Activated CD4-positive, alpha-beta memory T cell treated with anti-CD3 and anti-CD28 coated beads, Interleukin-2, amount 10 ng/mL, durations not matched to agents 7 days and 5 days (primary cell): ENCODE results near the gene TGFB1. TPM values are rescaled to one million over a fixed set of nuclear protein-coding genes. Genes with fewer than 3 reads are reported as not detected.
"Not testable (repeated sequence)": the region's sequence is repeated elsewhere in the genome, so short reads cannot be mapped to it uniquely, and the experiment has no call there.

Source experiments
- CTCF ChIA-PET: fragments of 350-600 bp; sonication (Branson Sonifier 250); formaldehyde crosslinking; loops from one replicate; lab custom pipeline; 2021; ENCODE audit warnings: antibody characterized with exemption, inconsistent platforms; lab: Charles Lee
- POLR2A ChIA-PET: fragments of 350-600 bp; sonication (Branson Sonifier 250); formaldehyde crosslinking; loops from one replicate; lab custom pipeline; 2021; ENCODE audit warnings: antibody characterized with exemption; lab: Charles Lee
- DNase-seq: peaks from one replicate; pipeline ENCODE4 v3.0.0-alpha.2; 2020
- H3K27ac Mint-ChIP-seq: one replicate; pipeline ENCODE4 v1.8.0; 2021; ENCODE audit warnings: mild to moderate bottlenecking, mixed read lengths
- H3K27me3 Mint-ChIP-seq: one replicate; pipeline ENCODE4 v1.8.0; 2021; ENCODE audit warnings: mixed read lengths
- H3K36me3 Mint-ChIP-seq: one replicate; pipeline ENCODE4 v1.8.0; 2021; ENCODE audit warnings: low read depth, mixed read lengths
- H3K4me1 Mint-ChIP-seq: one replicate; pipeline ENCODE4 v1.8.0; 2021; ENCODE audit warnings: mixed read lengths
- H3K4me3 Mint-ChIP-seq: one replicate; pipeline ENCODE4 v1.8.0; 2021; ENCODE audit warnings: mild to moderate bottlenecking, mixed read lengths
- H3K9me3 Mint-ChIP-seq: one replicate; pipeline ENCODE4 v1.8.0; 2021; ENCODE audit warnings: mixed read lengths
- total RNA-seq, 2 experiments: library from RNA; stranded (reverse); gene quantifications; one replicate each; pipeline ENCODE4 v1.2.3, GENCODE V29; 2021

The TGFB1 gene
- total RNA-seq, 2 experiments from 2014 or later: 236 to 247 TPM

- no peaks in the 10 kb centered on the region for H3K9me3 Mint-ChIP-seq
- H3K4me1 Mint-ChIP-seq: no peaks in the 10 kb centered on the region
Observed at GRCh38 chr19:41384351-41384750, 30.6 kb upstream of the TGFB1 start.

DNA sequence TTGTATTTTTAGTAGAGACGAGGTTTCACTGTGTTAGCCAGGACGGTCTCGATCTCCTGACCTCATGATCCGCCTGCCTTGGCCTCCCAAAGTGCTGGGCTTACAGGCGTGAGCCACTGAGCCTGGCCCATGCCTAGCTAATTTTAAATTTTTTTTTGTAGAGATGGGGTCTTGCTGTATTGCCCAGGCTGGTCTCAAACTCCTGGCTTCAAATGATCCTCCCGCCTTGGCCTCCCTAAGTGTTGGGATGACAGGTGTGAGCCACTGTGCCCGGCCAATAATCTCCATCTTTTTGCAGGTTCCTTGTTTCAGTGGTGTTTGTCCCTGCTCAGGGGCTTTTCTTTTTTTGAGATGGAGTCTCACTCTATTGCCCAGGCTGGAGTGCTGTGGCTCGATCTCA, 27.8 kb upstream of the TGFB1 start:
- not testable (repeated sequence) for H3K27me3 Mint-ChIP-seq, H3K4me3 Mint-ChIP-seq

More at GRCh38 chr19:41384351-41384750, 30.6 kb upstream of the TGFB1 start:
- POLR2A ChIA-PET: interaction anchor here (1.2 kb wide), 1 partner anchor 120 kb away, joined by 3 read pairs; no protein-coding TSS in a partner anchor
- H3K27me3 Mint-ChIP-seq: no peaks in the 10 kb centered on the region
- CTCF ChIA-PET: interaction anchor here (1.5 kb wide), 1 partner anchor 19 kb away, joined by 7 read pairs; no protein-coding TSS in a partner anchor
- no peak overlapping the region for H3K4me3 Mint-ChIP-seq
- no peak overlapping the region for H3K27ac Mint-ChIP-seq
- peaks cover 3% of the 10 kb centered on the region for H3K36me3 Mint-ChIP-seq
- no peak for DNase-seq

DNA sequence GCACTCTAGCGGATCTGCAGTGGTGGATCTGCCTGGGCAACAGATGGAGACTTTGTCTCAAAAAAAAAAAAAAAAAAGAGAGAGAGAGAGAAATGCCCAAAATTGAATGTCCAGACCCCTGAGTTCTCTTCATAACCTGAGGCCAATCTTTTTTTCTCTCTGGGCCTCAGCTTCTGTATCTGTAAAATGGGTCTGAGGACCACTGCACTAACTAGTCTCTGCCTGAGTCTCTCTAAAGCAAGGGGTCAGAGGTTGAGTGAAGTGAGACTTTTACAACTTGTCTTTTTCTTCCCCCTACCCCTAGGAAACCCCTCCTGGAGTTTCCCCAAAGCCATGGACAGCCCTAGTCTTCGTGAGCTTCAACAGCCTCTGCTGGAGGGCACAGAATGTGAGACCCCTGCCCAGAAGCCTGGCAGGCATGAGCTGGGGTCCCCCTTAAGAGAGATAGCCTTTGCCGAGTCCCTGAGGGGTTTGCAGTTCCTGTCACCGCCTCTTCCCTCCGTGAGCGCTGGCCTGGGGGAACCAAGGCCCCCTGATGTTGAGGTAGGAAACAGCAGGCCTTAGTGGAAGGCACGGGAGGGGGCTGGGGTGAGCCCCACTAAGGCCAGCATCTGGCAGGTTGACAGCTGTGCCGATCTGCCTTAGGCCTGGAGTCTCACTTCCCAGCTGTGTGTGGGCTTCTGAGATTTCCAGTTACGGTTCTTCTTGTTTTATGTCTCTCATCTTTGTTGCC, 24.4 kb upstream of the TGFB1 start:
- Mint-ChIP-seq H3K27me3 (no peaks in the 10 kb centered on the region), H3K4me1 (peaks cover 14% of the 10 kb centered on the region), H3K27ac (no peak overlapping the region), H3K4me3 (no peak overlapping the region), H3K9me3 (no peaks in the 10 kb centered on the region), H3K36me3 (peaks cover 3% of the 10 kb centered on the region)
- ChIA-PET CTCF (no interaction called here), POLR2A (interaction anchor here (1.7 kb wide), 1 partner anchor 14 kb away, joined by 4 read pairs; the partner anchor contains the start of gene B9D2)
- no peak for DNase-seq

More for the DNA sequence above, 27.8 kb upstream of the TGFB1 start:
- H3K27ac Mint-ChIP-seq, H3K4me1 Mint-ChIP-seq, H3K9me3 Mint-ChIP-seq, DNase-seq, H3K36me3 Mint-ChIP-seq: not testable (repeated sequence)
- CTCF ChIA-PET: interaction anchor here (1.1 kb wide), 2 partner anchors 17 to 18 kb away, joined by 4 to 5 read pairs; partner anchors contain the start of gene B9D2
- POLR2A ChIA-PET: interaction anchor here (1.4 kb wide), 1 partner anchor 17 kb away, joined by 4 read pairs; no protein-coding TSS in a partner anchor

- Mint-ChIP-seq H3K27me3 (no peaks in the 10 kb centered on the region), H3K9me3 (no peaks in the 10 kb centered on the region), H3K4me3 (peak overlapping the region; percentile 62), H3K4me1 (peaks cover 14% of the 10 kb centered on the region), H3K36me3 (no peaks in the 10 kb centered on the region), H3K27ac (no peak overlapping the region)
- no peak for DNase-seq
- CTCF ChIA-PET: interaction anchor here (0.7 kb wide), 1 partner anchor 17 kb away, joined by 3 read pairs; no protein-coding TSS in a partner anchor
- POLR2A ChIA-PET: interaction anchor here (1.7 kb wide), 1 partner anchor 13 kb away, joined by 4 read pairs; the partner anchor contains the start of gene B9D2
Observed at GRCh38 chr19:41376998-41377365, 23.3 kb upstream of the TGFB1 start.

DNA sequence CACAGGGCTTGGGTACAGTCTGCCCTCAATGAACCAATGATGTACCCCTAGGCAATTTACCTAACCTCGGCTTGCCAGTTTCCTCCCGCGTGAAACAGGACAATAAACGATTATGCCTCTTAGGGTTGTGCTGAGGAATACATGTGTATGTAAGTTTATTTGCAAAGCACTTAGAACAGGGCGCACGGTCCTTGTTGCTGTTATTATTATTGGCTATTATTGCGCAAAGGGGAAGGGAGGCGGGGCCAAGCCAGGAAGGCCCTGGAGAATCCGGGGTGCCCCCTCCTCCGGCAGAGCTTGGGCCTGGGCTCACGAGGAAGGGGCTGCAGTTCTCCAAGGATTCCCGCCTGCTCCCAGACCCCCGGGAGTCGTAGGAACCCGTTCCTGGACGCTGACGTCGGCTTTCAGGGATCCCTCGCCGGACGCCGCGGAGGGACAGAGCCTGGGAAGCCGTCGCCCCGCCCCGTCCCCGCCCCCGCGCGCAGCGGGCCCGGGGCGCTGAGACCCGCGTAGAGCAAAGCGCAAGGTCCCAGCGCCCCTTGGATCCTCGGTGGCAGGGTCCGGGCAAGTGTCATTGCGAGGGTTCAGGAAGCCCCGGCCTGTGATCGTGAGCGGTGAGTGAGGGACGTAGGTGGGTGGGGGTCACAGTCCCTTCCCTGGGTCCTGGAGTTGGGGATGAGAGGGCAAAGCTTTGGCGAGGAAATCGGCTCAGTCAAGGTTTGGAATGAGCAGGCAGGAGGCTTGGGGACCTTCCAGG, 22.7 kb upstream of the TGFB1 start, which contains the start of gene TMEM91:
TSS of gene TMEM91 (plus strand) at position 293 of the 757 bp plus-strand sequence. CDS start 1,777 bp downstream, outside the sequence.
- no peaks in the 10 kb centered on the region for H3K9me3 Mint-ChIP-seq
- peaks cover 15% of the 10 kb centered on the region for H3K4me1 Mint-ChIP-seq
- ChIA-PET CTCF (interaction anchor here (0.7 kb wide), 1 partner anchor 18 kb away, joined by 3 read pairs; no protein-coding TSS in a partner anchor), POLR2A (interaction anchor here (1.4 to 1.7 kb wide), 2 partner anchors 13 to 20 kb away, joined by 4 read pairs; partner anchors contain the start of gene B9D2)
- DNase-seq: no peak
- H3K4me3 Mint-ChIP-seq: peak within 1 kb of the TSS; percentile 62
- no peaks in the 10 kb centered on the region for H3K36me3 Mint-ChIP-seq
- no peak within 1 kb of the TSS for H3K27ac Mint-ChIP-seq
- no peaks in the 10 kb centered on the region for H3K27me3 Mint-ChIP-seq

GRCh38 chr19:41373993-41374392, 20.3 kb upstream of the TGFB1 start:
- Mint-ChIP-seq H3K36me3 (no peaks in the 10 kb centered on the region), H3K27ac (no peak overlapping the region), H3K27me3 (no peaks in the 10 kb centered on the region), H3K9me3 (no peaks in the 10 kb centered on the region), H3K4me3 (no peak overlapping the region), H3K4me1 (peaks cover 17% of the 10 kb centered on the region)
- CTCF ChIA-PET: no interaction called here
- POLR2A ChIA-PET: no interaction called here
- DNase-seq: no peak

- DNase-seq: no peak
- Mint-ChIP-seq H3K27me3 (no peaks in the 10 kb centered on the region), H3K27ac (no peak overlapping the region), H3K4me1 (peaks cover 20% of the 10 kb centered on the region), H3K9me3 (no peaks in the 10 kb centered on the region), H3K36me3 (no peaks in the 10 kb centered on the region), H3K4me3 (no peak overlapping the region)
- CTCF ChIA-PET: no interaction called here
- POLR2A ChIA-PET: interaction anchor here (1.3 kb wide), 1 partner anchor 9 kb away, joined by 3 read pairs; the partner anchor contains the start of gene B9D2
Observed at GRCh38 chr19:41372501-41372900, 18.8 kb upstream of the TGFB1 start.

- no peak overlapping the region for H3K27ac Mint-ChIP-seq
- no peaks in the 10 kb centered on the region for H3K36me3 Mint-ChIP-seq
- H3K4me1 Mint-ChIP-seq: peaks cover 18% of the 10 kb centered on the region
- ChIA-PET CTCF (interaction anchor here (0.6 to 0.7 kb wide), 2 partner anchors 19 to 38 kb away, joined by 3 to 4 read pairs; no protein-coding TSS in a partner anchor), POLR2A (interaction anchor here (0.6 kb wide), 1 partner anchor 66 kb away, joined by 3 read pairs; no protein-coding TSS in a partner anchor)
- H3K4me3 Mint-ChIP-seq: no peak overlapping the region
- H3K27me3 Mint-ChIP-seq: no peaks in the 10 kb centered on the region
- DNase-seq: no peak
- no peaks in the 10 kb centered on the region for H3K9me3 Mint-ChIP-seq
Observed at GRCh38 chr19:41371541-41371940, 17.8 kb upstream of the TGFB1 start.

- ChIA-PET CTCF (interaction anchor here (0.6 kb wide), 1 partner anchor 39 kb away, joined by 3 read pairs; no protein-coding TSS in a partner anchor), POLR2A (interaction anchor here (0.6 kb wide), 1 partner anchor 66 kb away, joined by 3 read pairs; no protein-coding TSS in a partner anchor)
- not testable (repeated sequence) for H3K9me3 Mint-ChIP-seq, DNase-seq, H3K27me3 Mint-ChIP-seq, H3K36me3 Mint-ChIP-seq, H3K27ac Mint-ChIP-seq, H3K4me3 Mint-ChIP-seq
- peaks cover 19% of the 10 kb centered on the region for H3K4me1 Mint-ChIP-seq
Observed at GRCh38 chr19:41371119-41371518, 17.4 kb upstream of the TGFB1 start.

DNA sequence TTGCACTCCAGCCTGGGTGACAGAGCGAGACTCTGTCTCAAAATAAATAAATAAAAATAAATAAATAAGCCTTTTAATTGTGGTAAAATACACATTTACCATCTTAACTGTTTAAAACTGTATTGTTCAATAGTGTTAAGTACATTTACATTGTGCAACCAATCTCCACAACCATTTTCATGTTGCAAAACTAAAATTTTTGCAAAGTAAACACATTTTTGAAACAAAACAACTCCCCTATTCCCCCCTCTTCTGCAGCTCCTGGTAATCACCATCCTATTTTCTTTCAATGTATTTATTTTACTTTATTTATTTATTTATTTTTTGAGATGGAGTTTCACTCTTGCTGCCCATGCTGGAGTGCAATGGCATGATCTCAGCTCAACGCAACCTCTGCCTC, 16.0 kb upstream of the TGFB1 start:
- DNase-seq: no peak
- ChIA-PET POLR2A (no interaction called here), CTCF (interaction anchor here (0.9 kb wide), 1 partner anchor 16 kb away, joined by 3 read pairs; the partner anchor contains the start of gene TGFB1)
- no peaks in the 10 kb centered on the region for H3K27me3 Mint-ChIP-seq
- no peak overlapping the region for H3K4me3 Mint-ChIP-seq
- H3K27ac Mint-ChIP-seq: no peak overlapping the region
- peaks cover 3% of the 10 kb centered on the region for H3K36me3 Mint-ChIP-seq
- H3K4me1 Mint-ChIP-seq: peaks cover 21% of the 10 kb centered on the region
- H3K9me3 Mint-ChIP-seq: no peaks in the 10 kb centered on the region

- H3K27ac Mint-ChIP-seq: no peak overlapping the region
- H3K4me1 Mint-ChIP-seq: peaks cover 33% of the 10 kb centered on the region
- ChIA-PET CTCF (interaction anchor here (7.5 kb wide), 1 partner anchor 14 kb away, joined by 81 read pairs; the partner anchor contains the start of gene TGFB1), POLR2A (interaction anchor here (1.5 kb wide), 1 partner anchor 10 kb away, joined by 3 read pairs; no protein-coding TSS in a partner anchor)
- no peaks in the 10 kb centered on the region for H3K27me3 Mint-ChIP-seq
- peaks cover 5% of the 10 kb centered on the region for H3K36me3 Mint-ChIP-seq
- no peak for DNase-seq
- no peak overlapping the region for H3K4me3 Mint-ChIP-seq
- H3K9me3 Mint-ChIP-seq: no peaks in the 10 kb centered on the region
Observed at GRCh38 chr19:41367848-41368301, 14.2 kb upstream of the TGFB1 start.

GRCh38 chr19:41366089-41366488, 12.4 kb upstream of the TGFB1 start:
- no peak for DNase-seq
- POLR2A ChIA-PET: interaction anchor here (1.1 to 4.0 kb wide), 4 partner anchors 8 to 74 kb away, joined by 3 to 82 read pairs (median 3); partner anchors contain the start of genes DMAC2 and TGFB1
- Mint-ChIP-seq H3K27me3 (no peaks in the 10 kb centered on the region), H3K36me3 (peaks cover 5% of the 10 kb centered on the region), H3K4me1 (peaks cover 35% of the 10 kb centered on the region), H3K27ac (peak overlapping the region; percentile 12), H3K9me3 (no peaks in the 10 kb centered on the region), H3K4me3 (no peak overlapping the region)
- CTCF ChIA-PET: interaction anchor here (0.7 to 7.5 kb wide), 11 partner anchors 12 to 1061 kb away, joined by 3 to 81 read pairs (median 4); partner anchors contain the start of genes DMAC2, EGLN2, EXOSC5 and TGFB1
